IMR-90 (cell line): Measurements from ENCODE around the gene GREB1L. TPM values are rescaled to one million over a fixed set of nuclear protein-coding genes. Genes with fewer than 3 reads are reported as not detected.

Experiments used
- ATAC-seq: fragments of 200-7000 bp; cut with Tn5 transposase; 2 replicates; pipeline ENCODE4 v1.9.1; 2020; ENCODE audit warnings: low read depth, mild to moderate bottlenecking, moderate library complexity
- Bru-seq: library from RNA; stranded (reverse); fragments of 400-500 nt; gene quantifications from one replicate; lab custom pipeline; 2021; lab: Mats Ljungman, UMichigan
- BruChase-seq, 2 experiments: library from RNA; stranded (reverse); fragments of 400-500 nt; gene quantifications; one replicate each; lab custom pipeline; 2021; lab: Mats Ljungman, UMichigan
- BruUV-seq: library from RNA; stranded (reverse); fragments of 400-500 nt; replicated peaks from 2 replicates; lab custom pipeline; 2021; lab: Mats Ljungman, UMichigan
- CTCF ChIA-PET: fragments of 300-600 bp; formaldehyde crosslinking; extraction: SDS; loops from one replicate; lab custom pipeline; 2021; ENCODE audit warnings: antibody characterized with exemption; lab: Yijun Ruan, JAX
- POLR2A ChIA-PET: fragments of 300-600 bp; sonication (Branson Sonifier 250); formaldehyde crosslinking; loops from one replicate; lab custom pipeline; 2022; ENCODE audit warnings: antibody characterized with exemption; ENCODE audit not compliant: unreplicated experiment; lab: Charles Lee
- DNase-seq: peaks from one replicate; pipeline ENCODE4 v3.0.0; 2013
- H2AFZ ChIP-seq: replicated peaks from 2 replicates; pipeline ENCODE3; 2013; ENCODE audit warnings: low read length, mild to moderate bottlenecking; ENCODE audit not compliant: poor library complexity
- H2AK5ac ChIP-seq: 2 replicates; pipeline ENCODE4 v1.6.1; 2013; ENCODE audit warnings: low read depth, low read length, inconsistent platforms
- H2AK9ac ChIP-seq: replicated peaks from 2 replicates; pipeline ENCODE3; 2013; ENCODE audit warnings: mild to moderate bottlenecking, low read depth, low read length, moderate library complexity; ENCODE audit not compliant: poor library complexity
- H2BK120ac ChIP-seq: 2 replicates; pipeline ENCODE4 v1.6.1; 2013; ENCODE audit warnings: low read depth, low read length, inconsistent platforms
- H2BK15ac ChIP-seq: 3 replicates; pipeline ENCODE4 v1.6.1; 2013; ENCODE audit warnings: low read depth, low read length, inconsistent platforms
- H2BK20ac ChIP-seq: 2 replicates; pipeline ENCODE4 v1.6.1; 2013; ENCODE audit warnings: low read depth, mild to moderate bottlenecking, inconsistent platforms, low read length, moderate library complexity
- H2BK5ac ChIP-seq: 2 replicates; pipeline ENCODE4 v1.6.1; 2013; ENCODE audit warnings: mild to moderate bottlenecking, low read depth, low read length, inconsistent platforms; ENCODE audit not compliant: poor library complexity, severe bottlenecking
- H3K14ac ChIP-seq: replicated peaks from 2 replicates; pipeline ENCODE4 v1.6.1; 2013; ENCODE audit warnings: low read depth, low read length, inconsistent platforms
- H3K18ac ChIP-seq: 2 replicates; pipeline ENCODE4 v1.6.1; 2013; ENCODE audit warnings: low read depth, low read length, control low read depth
- H3K23ac ChIP-seq: 2 replicates; pipeline ENCODE4 v1.6.1; 2013; ENCODE audit warnings: low read depth, low read length, inconsistent platforms
- H3K27ac ChIP-seq: 2 replicates; pipeline ENCODE4 v1.5.1; 2013; ENCODE audit warnings: mild to moderate bottlenecking, control low read depth, low read length; ENCODE audit not compliant: insufficient read depth
- H3K27me3 ChIP-seq: 2 replicates; pipeline ENCODE4 v1.6.1; 2013; ENCODE audit warnings: low read length; ENCODE audit not compliant: control insufficient read depth, insufficient read depth
- H3K36me3 ChIP-seq: 2 replicates; pipeline ENCODE4 v1.6.1; 2013; ENCODE audit warnings: low read length, mixed read lengths; ENCODE audit not compliant: control insufficient read depth, insufficient read depth
- H3K4ac ChIP-seq: 2 replicates; pipeline ENCODE4 v1.6.1; 2013; ENCODE audit warnings: low read depth, low read length, inconsistent platforms
- H3K4me1 ChIP-seq: 2 replicates; pipeline ENCODE4 v1.6.1; 2013; ENCODE audit warnings: low read length, mixed read lengths; ENCODE audit not compliant: control insufficient read depth, insufficient read depth
- H3K4me2 ChIP-seq: 2 replicates; pipeline ENCODE4 v1.6.1; 2013; ENCODE audit warnings: low read depth, mild to moderate bottlenecking, control low read depth, low read length, moderate library complexity
- H3K4me3 ChIP-seq: 2 replicates; pipeline ENCODE4 v1.5.1; 2013; ENCODE audit warnings: low read depth, mild to moderate bottlenecking, control low read depth, low read length, moderate library complexity; ENCODE audit not compliant: insufficient read depth
- H3K56ac ChIP-seq: 2 replicates; pipeline ENCODE4 v1.6.1; 2013; ENCODE audit warnings: low read length, inconsistent platforms; ENCODE audit not compliant: insufficient read depth; ENCODE audit errors: extremely low read depth
- H3K79me1 ChIP-seq, 2 experiments: 2 replicates each; pipeline ENCODE4 v1.6.1; 2013; ENCODE audit warnings: low read length in 2 of 2, inconsistent platforms in 1 of 2, low read depth in 1 of 2
- H3K9ac ChIP-seq: 2 replicates; pipeline ENCODE4 v1.6.1; 2013; ENCODE audit warnings: low read depth, low read length, control low read depth
- H3K9me1 ChIP-seq: 2 replicates; pipeline ENCODE4 v1.6.1; 2013; ENCODE audit warnings: low read length, inconsistent platforms; ENCODE audit not compliant: insufficient read depth
- H3K9me3 ChIP-seq: 2 replicates; pipeline ENCODE4 v1.6.1; 2013; ENCODE audit warnings: low read length; ENCODE audit not compliant: control insufficient read depth, insufficient read depth
- H4K20me1 ChIP-seq: 2 replicates; pipeline ENCODE4 v1.6.1; 2013; ENCODE audit warnings: low read length, inconsistent platforms; ENCODE audit not compliant: insufficient read depth
- H4K5ac ChIP-seq: 2 replicates; pipeline ENCODE4 v1.6.1; 2013; ENCODE audit warnings: mild to moderate bottlenecking, low read depth, low read length, control low read depth
- H4K8ac ChIP-seq, 2 experiments: 2 replicates each; pipeline ENCODE4 v1.6.1; 2013; ENCODE audit warnings: low read depth in 2 of 2, low read length in 2 of 2, control low read depth in 1 of 2, inconsistent platforms in 1 of 2
- H4K91ac ChIP-seq: 2 replicates; pipeline ENCODE4 v1.6.1; 2013; ENCODE audit warnings: low read depth, low read length, inconsistent platforms; ENCODE audit not compliant: insufficient read depth
- RCOR1 ChIP-seq: IDR thresholded peaks from 2 replicates; pipeline ENCODE4 v1.6.1; 2012; ENCODE audit warnings: mild to moderate bottlenecking, low read length, improper control_type of control experiment; ENCODE audit not compliant: insufficient replicate concordance
- WGBS, 2 experiments: methylation state at CpG; one replicate each; pipeline versions ENCODE4 v1.1.5 to v1.1.7; 2013; ENCODE audit warnings: missing lambda C conversion rate in 2 of 2; ENCODE audit not compliant: insufficient read length in 1 of 2; ENCODE audit errors: extremely low coverage in 2 of 2; 5-methylcytosine and 5-hydroxymethylcytosine counted together
- dilution Hi-C: fragments of 300-500 bp; cut with HindIII; formaldehyde crosslinking; loops from one replicate; pipeline ENCODE4 v1.14.3; 2018; ENCODE audit warnings: low sequenced_read_pairs; ENCODE audit not compliant: unreplicated experiment
- in situ Hi-C: fragments of 300-500 bp; cut with MboI; formaldehyde crosslinking; loops from 3 replicates; pipeline ENCODE4 v1.14.3; 2019; ENCODE audit warnings: low sequenced_read_pairs, inconsistent platforms, mixed read lengths
- intact Hi-C: fragments of 100-400 bp; cut with micrococcal nuclease; formaldehyde crosslinking; loops from 2 replicates; pipeline ENCODE4 v1.10.0; 2022
- long read RNA-seq: library from polyadenylated mRNA; unstranded; transcript quantifications from one replicate; pipeline ENCODE4 v2.0.0, GENCODE V29; 2021; ENCODE audit not compliant: unreplicated experiment
- polyA plus RNA-seq, 3 experiments: library from polyadenylated mRNA; depleted of rRNA; stranded (reverse); fragments of >200 nt; gene quantifications; 2 replicates each; pipeline ENCODE4 v1.2.3, GENCODE V29; 2012; ENCODE audit warnings: low replicate concordance in 1 of 3
- total RNA-seq: library from RNA; depleted of rRNA; stranded (reverse); fragments of >200 nt; gene quantifications from 2 replicates; pipeline ENCODE4 v1.2.3, GENCODE V29; 2012; rRNA removed
- TF ChIP-seq, protein P1 (sequence below): conservative IDR thresholded peaks from 2 replicates; pipeline ENCODE4 v1.5.1; 2012; ENCODE audit warnings: mild to moderate bottlenecking, low read depth, low read length, improper control_type of control experiment

The GREB1L gene
- total RNA-seq, result under 0.01 TPM in 1 of 2 replicates, not detected in the other
- 0.01 and 0.02 TPM in 2 replicates for polyA plus RNA-seq (2012; rRNA removed)
- 0.12 TPM in 1 of 2 replicates, not detected in the other for polyA plus RNA-seq (2012; cell fraction: cytosol; rRNA removed)
- polyA plus RNA-seq (2012; cell fraction: nucleus; rRNA removed; ENCODE audit: low replicate concordance), result 0.03 and 0.09 TPM in 2 replicates
- Bru-seq, nascent RNA, result percentile 10 among the genes with signal in this experiment
- BruChase-seq, experiment 1, labeled RNA remaining after a 6-hour chase, result percentile 12 among the genes with signal in this experiment
- BruChase-seq, experiment 2, labeled RNA remaining after a 2-hour chase, result percentile 10 among the genes with signal in this experiment
- long read RNA-seq, partial matches to known transcripts, result 0 of 1 reads
- long read RNA-seq, other reads (novel, unspliced or antisense), result 1 of 1 reads

DNA sequence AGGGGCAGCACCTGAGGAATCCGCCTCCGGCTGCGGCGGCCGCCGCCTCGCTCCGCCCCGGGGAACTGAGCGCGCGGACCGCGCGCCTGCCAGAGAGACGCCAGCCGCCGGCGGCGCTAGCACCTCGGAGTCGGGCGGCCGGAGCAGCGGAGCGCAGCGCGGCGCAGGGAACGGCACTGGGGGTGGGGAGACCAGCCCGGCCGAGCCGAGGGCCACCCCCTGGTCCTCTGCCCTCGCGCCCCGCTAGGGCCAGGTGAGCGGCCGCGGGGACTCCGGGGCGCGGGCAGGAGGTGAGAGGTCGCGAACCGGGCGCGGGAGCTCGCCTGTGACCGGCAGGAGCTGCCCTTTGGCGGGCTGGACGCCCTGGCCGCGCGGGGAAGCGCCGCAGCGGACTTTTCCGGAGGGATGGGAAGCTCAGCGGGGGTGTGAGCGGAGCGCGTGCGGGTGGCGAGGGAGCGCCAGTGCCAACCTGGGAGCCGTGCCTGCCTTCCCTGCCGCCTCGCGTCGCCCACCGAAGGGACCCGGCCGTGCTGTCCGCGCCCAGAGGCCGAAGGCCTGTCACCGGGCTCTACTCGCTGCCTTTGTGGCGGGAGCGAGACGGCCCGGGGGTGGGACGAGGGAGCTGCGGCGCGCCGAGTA is at the start of gene GREB1L:
Gene GREB1L, plus strand, starts transcription at position 92 of the 639 bp plus-strand sequence. CDS start 141,287 bp downstream, outside the sequence.
- DNase-seq, result no peak
- in situ Hi-C loops (no loop called here), dilution Hi-C loops (no loop called here), intact Hi-C loops (loop anchor here (10.0 kb wide), 1 partner anchor 213 kb away; no protein-coding TSS in a partner anchor)
- Histone ChIP-seq H3K9ac (no peak within 1 kb of the TSS), H3K4me2 (peak within 1 kb of the TSS; percentile 66; the same call in 1 of the 2 replicates), H3K27me3 (peaks cover 50% of the 10 kb centered on the region), H2BK15ac (no peak within 1 kb of the TSS), H3K27ac (no peak within 1 kb of the TSS), H4K5ac (no peak within 1 kb of the TSS), H3K79me1 (no peaks in the 10 kb centered on the region), H2BK20ac (no peak within 1 kb of the TSS), H3K4ac (no peak within 1 kb of the TSS), H4K91ac (no peak within 1 kb of the TSS), H2BK5ac (no peak within 1 kb of the TSS), H3K9me3 (no peaks in the 10 kb centered on the region), H3K4me1 (peaks cover 2% of the 10 kb centered on the region; the same call in 1 of the 2 replicates), H2AK9ac (peak within 1 kb of the TSS; percentile 28), H2AFZ (peak within 1 kb of the TSS; percentile 85), H2AK5ac (no peak within 1 kb of the TSS), H3K9me1 (no peaks in the 10 kb centered on the region), H4K20me1 (no peaks in the 10 kb centered on the region), H3K18ac (no peak within 1 kb of the TSS), H3K56ac (no peak within 1 kb of the TSS), H3K23ac (no peak within 1 kb of the TSS), H2BK120ac (no peak within 1 kb of the TSS), H3K4me3 (peak within 1 kb of the TSS; percentile 30), H4K8ac (no peak within 1 kb of the TSS), H3K36me3 (no peaks in the 10 kb centered on the region), H3K14ac (no peak within 1 kb of the TSS)
- TF ChIP-seq, protein P1, sequence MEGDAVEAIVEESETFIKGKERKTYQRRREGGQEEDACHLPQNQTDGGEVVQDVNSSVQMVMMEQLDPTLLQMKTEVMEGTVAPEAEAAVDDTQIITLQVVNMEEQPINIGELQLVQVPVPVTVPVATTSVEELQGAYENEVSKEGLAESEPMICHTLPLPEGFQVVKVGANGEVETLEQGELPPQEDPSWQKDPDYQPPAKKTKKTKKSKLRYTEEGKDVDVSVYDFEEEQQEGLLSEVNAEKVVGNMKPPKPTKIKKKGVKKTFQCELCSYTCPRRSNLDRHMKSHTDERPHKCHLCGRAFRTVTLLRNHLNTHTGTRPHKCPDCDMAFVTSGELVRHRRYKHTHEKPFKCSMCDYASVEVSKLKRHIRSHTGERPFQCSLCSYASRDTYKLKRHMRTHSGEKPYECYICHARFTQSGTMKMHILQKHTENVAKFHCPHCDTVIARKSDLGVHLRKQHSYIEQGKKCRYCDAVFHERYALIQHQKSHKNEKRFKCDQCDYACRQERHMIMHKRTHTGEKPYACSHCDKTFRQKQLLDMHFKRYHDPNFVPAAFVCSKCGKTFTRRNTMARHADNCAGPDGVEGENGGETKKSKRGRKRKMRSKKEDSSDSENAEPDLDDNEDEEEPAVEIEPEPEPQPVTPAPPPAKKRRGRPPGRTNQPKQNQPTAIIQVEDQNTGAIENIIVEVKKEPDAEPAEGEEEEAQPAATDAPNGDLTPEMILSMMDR, result peak; percentile 11; the same call in 1 of the 2 replicates
- TF ChIP-seq RCOR1, result no peak
- POLR2A ChIA-PET, result no interaction called here
- peak; percentile 92 for ATAC-seq
- 2% methylated on average over 22 of the region's 87 CpGs; no CpG with 5 or more reads in 1 of the 2 experiments for WGBS, 2 experiments
- CTCF ChIA-PET, result no interaction called here
- BruUV-seq, result no TSS peak
